SU-DHL-6 (cell line): ENCODE results near the gene CCN2.

Experiments
- CTCF ChIP-seq: fragments of 200-600 bp; sonication (generic); IDR thresholded peaks from one replicate; pipeline ENCODE4 v1.5.1; 2017; ENCODE audit warnings: antibody characterized with exemption, mild to moderate bottlenecking, low read length, moderate library complexity; ENCODE audit not compliant: insufficient read depth, poor library complexity, severe bottlenecking
- EZH2phosphoT487 ChIP-seq: fragments of 200-600 bp; sonication (generic), shearing (Covaris generic); conservative IDR thresholded peaks from 2 replicates; pipeline ENCODE4 v1.6.1; 2018; ENCODE audit warnings: mild to moderate bottlenecking, antibody characterized with exemption, low read length, moderate library complexity, mixed read lengths

GRCh38 chr6:131982740-131983259 lies 31.6 kb upstream of the CCN2 start:
- no peak for TF ChIP-seq CTCF
- no peak for TF ChIP-seq EZH2phosphoT487
